GM12878 (cell line): ENCODE data around the gene CCDC136. TPM values are rescaled to one million over a fixed set of nuclear protein-coding genes. Genes with fewer than 3 reads are reported as not detected.
A peak's percentile ranks its signal among the peaks of the same experiment; 100 is the strongest.

ENCODE experiments used
- ATAC-seq: fragments of 200-7000 bp; cut with Tn5 transposase; 3 replicates; pipeline ENCODE4 v1.9.1; 2020; ENCODE audit warnings: mild to moderate bottlenecking, moderate library complexity
- BruUV-seq: library from RNA; stranded (reverse); fragments of 400-500 nt; replicated peaks from 2 replicates; lab custom pipeline; 2021; lab: Mats Ljungman, UMichigan
- CTCF ChIA-PET: fragments of 300-600 bp; sonication (Branson Sonifier 250); formaldehyde crosslinking; extraction: SDS; loops from one replicate; lab custom pipeline; 2021; ENCODE audit warnings: inconsistent platforms; lab: Yijun Ruan, JAX
- POLR2A ChIA-PET: fragments of 350-600 bp; formaldehyde crosslinking; extraction: SDS; loops from one replicate; lab custom pipeline; 2021; ENCODE audit warnings: inconsistent platforms; lab: Charles Lee
- RAD21 ChIA-PET: fragments of 300-600 bp; sonication (Branson Sonifier 250); formaldehyde crosslinking; loops from one replicate; lab custom pipeline; 2023; ENCODE audit warnings: antibody characterized with exemption; ENCODE audit not compliant: unreplicated experiment; lab: Charles Lee
- SMC1A ChIA-PET: fragments of 300-600 bp; sonication (Branson Sonifier 250); formaldehyde crosslinking; loops from one replicate; lab custom pipeline; 2023; ENCODE audit not compliant: unreplicated experiment, uncharacterized antibody; lab: Charles Lee
- DNase-seq: peaks from one replicate; pipeline ENCODE4 v3.0.0-alpha.2; 2011; ENCODE audit warnings: low read depth, low spot score
- FAIRE-seq: peaks from 3 replicates; lab custom pipeline; 2011; peaks lifted over from hg19 to GRCh38; lab: Jason Lieb, UNC
- H2AFZ ChIP-seq: 2 replicates; pipeline ENCODE4 v1.6.0; 2011; ENCODE audit warnings: low read depth, low read length, control low read depth; ENCODE audit not compliant: control insufficient read depth
- H3K27ac ChIP-seq: 2 replicates; pipeline ENCODE4 v1.5.1; 2011; ENCODE audit warnings: control low read depth; ENCODE audit not compliant: control insufficient read depth, insufficient read depth
- H3K27me3 ChIP-seq, 2 experiments: replicated peaks in 1 of 2; 2 replicates each; pipeline versions ENCODE4 v1.6.0 to v1.6.1; 2011; ENCODE audit warnings: low read length in 1 of 2; ENCODE audit not compliant: control insufficient read depth in 2 of 2, insufficient read depth in 2 of 2
- H3K36me3 ChIP-seq, 2 experiments: 2 replicates each; pipeline ENCODE4 v1.5.1; 2011; ENCODE audit warnings: low read length in 1 of 2; ENCODE audit not compliant: control insufficient read depth in 2 of 2, insufficient read depth in 2 of 2
- H3K4me1 ChIP-seq: 2 replicates; pipeline ENCODE4 v1.6.1; 2011; ENCODE audit warnings: mild to moderate bottlenecking, low read length, moderate library complexity, mixed read lengths; ENCODE audit not compliant: control insufficient read depth, insufficient read depth
- H3K4me2 ChIP-seq: 2 replicates; pipeline ENCODE4 v1.6.0; 2011; ENCODE audit warnings: control low read depth; ENCODE audit not compliant: control insufficient read depth, insufficient read depth
- H3K4me3 ChIP-seq: fragments of 200-600 bp; sonication (generic); 2 replicates; pipeline ENCODE4 v1.5.1; 2016
- H3K79me2 ChIP-seq: 2 replicates; pipeline ENCODE4 v1.6.0; 2011; ENCODE audit warnings: low read length; ENCODE audit not compliant: control insufficient read depth, insufficient read depth
- H3K9ac ChIP-seq: 2 replicates; pipeline ENCODE4 v1.8.0; 2011; ENCODE audit warnings: low read length, control low read depth, mixed read lengths; ENCODE audit not compliant: control insufficient read depth, insufficient read depth
- H3K9me3 ChIP-seq: replicated peaks from 3 replicates; pipeline ENCODE4 v1.5.1; 2011; ENCODE audit warnings: mild to moderate bottlenecking, low read length; ENCODE audit not compliant: control insufficient read depth, insufficient read depth
- H4K20me1 ChIP-seq: 2 replicates; pipeline ENCODE4 v1.6.0; 2011; ENCODE audit not compliant: control insufficient read depth, insufficient read depth
- BRCA1 ChIP-seq: IDR thresholded peaks from 2 replicates; pipeline ENCODE4 v1.6.1; 2011; ENCODE audit warnings: low read depth, low read length, improper control_type of control experiment
- CHD4 ChIP-seq: fragments of 200-600 bp; sonication (generic); IDR thresholded peaks from 2 replicates; pipeline ENCODE4 v1.6.1; 2016; ENCODE audit warnings: mild to moderate bottlenecking
- EP300 ChIP-seq, 2 experiments: fragments of 150-350 bp in 1 of 2; IDR thresholded peaks; 2 replicates each; pipeline ENCODE4 v1.6.1; 2011 to 2012; ENCODE audit warnings: low read depth in 2 of 2, low read length in 2 of 2, borderline replicate concordance in 1 of 2, improper control_type of control experiment in 1 of 2, inconsistent platforms in 1 of 2; ENCODE audit not compliant: control insufficient read depth in 1 of 2
- ESRRA ChIP-seq: IDR thresholded peaks from 2 replicates; pipeline ENCODE4 v1.6.1; 2012; ENCODE audit warnings: mild to moderate bottlenecking, low read length, improper control_type of control experiment
- MYC ChIP-seq: IDR thresholded peaks from 2 replicates; pipeline ENCODE4 v1.6.1; 2011; ENCODE audit warnings: mild to moderate bottlenecking, low read length, moderate library complexity, inconsistent platforms; ENCODE audit not compliant: insufficient read depth, insufficient replicate concordance, insufficient read length, severe bottlenecking
- NFYB ChIP-seq: IDR thresholded peaks from 2 replicates; pipeline ENCODE4 v1.6.1; 2011; ENCODE audit warnings: low read depth, mild to moderate bottlenecking, low read length, improper control_type of control experiment, moderate library complexity; ENCODE audit not compliant: insufficient read depth
- NR2C2 ChIP-seq: IDR thresholded peaks from 2 replicates; pipeline ENCODE4 v1.6.1; 2011; ENCODE audit warnings: borderline replicate concordance, low read depth; ENCODE audit not compliant: control insufficient read depth, insufficient read length
- NR2F1 ChIP-seq: fragments of 450-650 bp; conservative IDR thresholded peaks from 2 replicates; pipeline ENCODE4 v1.6.1; 2017; ENCODE audit warnings: mild to moderate bottlenecking
- SMARCA5 ChIP-seq: fragments of 450-650 bp; IDR thresholded peaks from 2 replicates; pipeline ENCODE4 v1.6.1; 2017; ENCODE audit warnings: mild to moderate bottlenecking
- TCF3 ChIP-seq: IDR thresholded peaks from 2 replicates; pipeline ENCODE4 v1.6.1; 2012; ENCODE audit warnings: low read depth, mild to moderate bottlenecking, low read length, borderline replicate concordance; ENCODE audit not compliant: insufficient read depth
- ZBTB33 ChIP-seq: fragments of 450-650 bp; IDR thresholded peaks from 2 replicates; pipeline ENCODE4 v1.6.1; 2017; ENCODE audit warnings: mild to moderate bottlenecking
- WGBS: methylation state at CpG from one replicate; pipeline ENCODE4 v1.1.6; 2016; ENCODE audit warnings: low lambda C conversion rate; ENCODE audit not compliant: insufficient replicate concordance, insufficient coverage; ENCODE audit errors: missing lambda C conversion rate; 5-methylcytosine and 5-hydroxymethylcytosine counted together
- in situ Hi-C: fragments of 300-500 bp; cut with MboI; formaldehyde crosslinking; loops from 9 replicates; pipeline ENCODE4 v1.14.3; 2018; ENCODE audit warnings: mixed read lengths
- intact Hi-C: fragments of 100-400 bp; cut with micrococcal nuclease; formaldehyde crosslinking; loops from one replicate; pipeline ENCODE4 v1.14.2; 2022; ENCODE audit not compliant: unreplicated experiment
- polyA plus RNA-seq, 11 experiments: library from polyadenylated mRNA; depleted of rRNA in 4 of 11; unstranded in 6 of 11; stranded (reverse) in 5 of 11; fragments of >200 nt; fragmentation: Nextera tagmentation in 4 of 11; fragmentation: Illumina TruSeq in 1 of 11; extraction: Ambion mirVana in 4 of 11; extraction: Trizol in 1 of 11; gene quantifications; 1 replicate in 1 of 11; 2 replicates in 10 of 11; pipeline versions ENCODE4 v1.2.1 to v1.2.3, GENCODE V29; 2011 to 2016; ENCODE audit warnings: inconsistent platforms in 2 of 11, missing spikeins in 2 of 11, low read depth in 1 of 11
- total RNA-seq, 4 experiments: library from RNA; depleted of rRNA in 3 of 4; stranded (reverse); fragments of >200 nt in 3 of 4; fragmentation: Illumina TruSeq in 1 of 4; extraction: Trizol in 1 of 4; gene quantifications; 2 replicates each; pipeline versions ENCODE4 v1.2.1 to v1.2.3, GENCODE V29; 2013 to 2021

Gene CCDC136
- total and polyA plus RNA-seq, 10 of the 15 experiments (the other 5 are each of a cell fraction or from before 2014, with no cell fraction given) = 0.32 to 4.8 (median 1.5) TPM

DNA sequence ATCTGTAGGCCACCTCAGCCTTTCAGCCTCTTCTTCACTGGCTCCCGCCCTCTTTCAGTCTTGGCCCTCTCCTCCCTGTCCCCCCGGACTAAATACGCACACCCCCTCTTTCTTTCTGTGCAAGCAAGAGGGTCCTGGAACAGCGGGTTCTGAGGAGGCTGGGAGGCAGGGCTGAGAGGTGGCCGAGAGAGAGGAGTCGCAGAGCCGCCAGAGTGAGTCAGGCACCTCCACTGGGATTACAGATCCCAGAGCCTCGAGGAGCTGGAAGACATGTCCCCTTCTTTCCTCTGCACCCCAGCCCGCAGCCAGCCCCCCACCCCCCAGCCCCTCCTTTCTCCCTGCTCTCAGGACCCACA lies 182 bp downstream of the CCDC136 start:
- CTCF ChIA-PET = interaction anchor here (0.6 kb wide), 1 partner anchor 122 kb away, joined by 3 read pairs; no protein-coding TSS in a partner anchor
- no peak for ATAC-seq
- no peak for DNase-seq
- Histone ChIP-seq H2AFZ (peak overlapping the region; percentile 93), H3K27me3 (peaks cover 2% of the 10 kb centered on the region in 2 experiments; a peak in 2 of 4 replicates), H3K36me3 (no peaks in the 10 kb centered on the region), H3K4me2 (peak overlapping the region; percentile 87), H3K4me3 (peak overlapping the region; percentile 87), H3K79me2 (no peaks in the 10 kb centered on the region), H3K27ac (no peak overlapping the region), H3K9ac (no peak overlapping the region), H3K4me1 (peaks cover 3% of the 10 kb centered on the region; the same call in 1 of the 2 replicates), H3K9me3 (no peaks in the 10 kb centered on the region), H4K20me1 (no peaks in the 10 kb centered on the region)
- TF ChIP-seq CHD4 (no peak), ESRRA (no peak), NFYB (no peak), BRCA1 (no peak), NR2F1 (no peak), NR2C2 (no peak), TCF3 (no peak), ZBTB33 (no peak), EP300 (IDR thresholded peaks at IDR 0.05; ENCODE audit: borderline replicate concordance in 1 of 2, control insufficient read depth in 1 of 2, low read depth in 2 of 2, low read length in 2 of 2) (no peak), MYC (no peak), SMARCA5 (no peak)
- WGBS = 43% methylated on average over 8 of the region's 9 CpGs
- RAD21 ChIA-PET = interaction anchor here (1.2 kb wide), 2 partner anchors 9 to 83 kb away, joined by 3 read pairs; no protein-coding TSS in a partner anchor
- FAIRE-seq = no peak
- in situ Hi-C loops = no loop called here
- POLR2A ChIA-PET = interaction anchor here (0.5 kb wide), 1 partner anchor 301 kb away, joined by 4 read pairs; no protein-coding TSS in a partner anchor
- BruUV-seq = no TSS peak
- intact Hi-C loops = loop anchor here (5.0 kb wide), 2 partner anchors 90 to 300 kb away; no protein-coding TSS in a partner anchor
- SMC1A ChIA-PET = interaction anchor here (0.6 kb wide), 1 partner anchor 310 kb away, joined by 5 read pairs; no protein-coding TSS in a partner anchor
